Left forelimb (tissue), 1 donor: ENCODE results near the gene EVC2.
"Not testable (repeated sequence)": the region's sequence is repeated elsewhere in the genome, so short reads cannot be mapped to it uniquely, and the experiment has no call there.

ENCODE experiments used
- DNase-seq: peaks from one replicate; pipeline ENCODE4 v3.0.0-alpha.2; 2018; ENCODE audit warnings: low spot score

Gene EVC2

DNA sequence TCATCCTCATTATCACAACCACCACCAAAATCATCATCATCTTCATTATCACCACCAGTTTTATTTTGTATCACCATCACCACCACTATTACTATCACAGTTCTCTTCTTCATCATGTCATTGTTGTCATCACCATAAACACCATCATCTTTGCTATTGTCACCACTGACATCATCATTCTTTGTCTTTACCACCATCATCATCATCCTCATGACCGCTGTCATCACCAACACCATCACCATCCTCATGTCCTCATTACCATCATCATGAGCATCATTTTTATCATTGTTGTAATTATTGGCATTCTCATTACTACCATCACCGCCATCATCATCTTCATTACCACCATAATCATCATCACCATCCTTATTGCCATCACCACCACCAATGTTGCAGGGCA, 34.0 kb upstream of the EVC2 start:
- no peak for DNase-seq

DNA sequence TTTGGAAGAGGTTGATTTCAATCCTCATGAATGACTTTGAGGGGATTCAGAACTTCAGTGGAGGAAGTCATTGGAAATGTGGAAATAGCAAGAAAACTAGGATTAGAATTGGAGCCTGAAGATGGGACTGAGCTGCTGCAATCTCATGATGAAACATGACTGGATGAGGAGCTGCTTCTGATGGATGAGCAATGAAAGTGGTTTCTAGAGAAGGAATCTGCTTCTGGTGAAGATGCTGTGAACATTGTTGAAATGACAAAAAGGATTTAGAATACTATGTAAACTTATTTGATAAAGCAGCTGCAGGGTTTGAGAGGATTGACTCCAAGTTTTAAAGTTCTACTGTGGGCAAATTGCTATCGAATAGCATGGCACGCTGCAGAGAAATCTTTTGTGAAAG, 29.7 kb upstream of the EVC2 start:
- DNase-seq, result no peak

DNA sequence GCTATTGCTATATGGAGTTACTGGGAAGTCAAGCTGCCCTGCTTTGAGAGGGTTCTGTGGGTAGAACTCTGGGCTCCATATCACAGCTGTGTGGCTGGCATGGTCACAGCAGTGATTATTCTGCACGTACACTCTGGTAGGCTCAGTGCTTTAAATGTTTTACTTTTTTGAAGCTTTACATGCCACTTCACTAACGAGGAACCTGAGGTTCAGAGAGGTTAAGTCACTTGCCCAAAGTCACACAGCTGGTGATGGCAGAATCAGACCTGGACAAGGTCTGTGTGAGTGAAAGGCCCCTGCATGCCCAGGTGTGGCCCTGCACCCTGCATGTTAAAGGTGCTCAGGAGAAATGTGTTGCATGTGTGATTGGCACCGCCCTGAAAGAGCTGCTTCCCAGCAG, 27.1 kb upstream of the EVC2 start:
- DNase-seq, result peak; percentile 14

DNA sequence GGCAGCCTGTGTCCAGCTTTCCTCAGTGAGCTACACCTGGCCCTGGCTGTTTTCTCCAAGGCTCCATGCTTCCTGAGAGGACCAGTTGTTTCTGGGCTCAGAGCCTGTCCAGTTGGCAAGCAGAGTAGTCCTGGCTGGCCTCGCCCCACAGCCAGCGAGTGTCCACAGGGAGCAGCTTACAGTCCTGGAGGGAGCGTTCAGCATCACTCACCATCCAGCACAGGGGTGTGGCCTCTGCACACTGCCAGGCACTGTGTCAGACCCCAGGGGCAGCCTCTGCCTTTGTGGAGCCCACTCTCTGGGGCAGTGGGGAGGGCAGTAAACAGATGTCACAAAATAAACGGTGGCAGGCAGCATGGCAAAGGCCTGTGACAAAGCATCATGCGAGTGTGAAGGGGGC, 26.5 kb upstream of the EVC2 start:
- peak; percentile 60 for DNase-seq

DNA sequence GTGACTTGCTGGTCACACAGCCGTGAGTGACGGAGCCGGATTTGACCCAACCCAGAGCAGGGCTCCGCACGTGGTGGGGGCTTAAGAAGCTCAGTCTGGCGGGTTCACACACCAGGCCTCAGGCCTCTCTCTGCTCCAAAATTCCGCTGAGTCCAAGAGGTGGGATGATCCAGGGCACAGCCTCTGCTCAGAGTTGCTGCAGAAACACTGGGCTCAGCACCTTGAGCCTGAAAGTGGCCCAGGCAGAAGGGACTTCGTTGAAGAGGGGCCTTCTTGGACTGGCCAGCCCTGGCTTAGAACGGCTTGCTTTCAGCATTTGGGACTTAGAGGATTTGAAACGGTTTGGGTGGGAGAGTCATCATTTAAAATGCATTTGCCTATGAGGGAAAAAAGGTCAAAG, 23.8 kb upstream of the EVC2 start:
- no peak for DNase-seq

DNA sequence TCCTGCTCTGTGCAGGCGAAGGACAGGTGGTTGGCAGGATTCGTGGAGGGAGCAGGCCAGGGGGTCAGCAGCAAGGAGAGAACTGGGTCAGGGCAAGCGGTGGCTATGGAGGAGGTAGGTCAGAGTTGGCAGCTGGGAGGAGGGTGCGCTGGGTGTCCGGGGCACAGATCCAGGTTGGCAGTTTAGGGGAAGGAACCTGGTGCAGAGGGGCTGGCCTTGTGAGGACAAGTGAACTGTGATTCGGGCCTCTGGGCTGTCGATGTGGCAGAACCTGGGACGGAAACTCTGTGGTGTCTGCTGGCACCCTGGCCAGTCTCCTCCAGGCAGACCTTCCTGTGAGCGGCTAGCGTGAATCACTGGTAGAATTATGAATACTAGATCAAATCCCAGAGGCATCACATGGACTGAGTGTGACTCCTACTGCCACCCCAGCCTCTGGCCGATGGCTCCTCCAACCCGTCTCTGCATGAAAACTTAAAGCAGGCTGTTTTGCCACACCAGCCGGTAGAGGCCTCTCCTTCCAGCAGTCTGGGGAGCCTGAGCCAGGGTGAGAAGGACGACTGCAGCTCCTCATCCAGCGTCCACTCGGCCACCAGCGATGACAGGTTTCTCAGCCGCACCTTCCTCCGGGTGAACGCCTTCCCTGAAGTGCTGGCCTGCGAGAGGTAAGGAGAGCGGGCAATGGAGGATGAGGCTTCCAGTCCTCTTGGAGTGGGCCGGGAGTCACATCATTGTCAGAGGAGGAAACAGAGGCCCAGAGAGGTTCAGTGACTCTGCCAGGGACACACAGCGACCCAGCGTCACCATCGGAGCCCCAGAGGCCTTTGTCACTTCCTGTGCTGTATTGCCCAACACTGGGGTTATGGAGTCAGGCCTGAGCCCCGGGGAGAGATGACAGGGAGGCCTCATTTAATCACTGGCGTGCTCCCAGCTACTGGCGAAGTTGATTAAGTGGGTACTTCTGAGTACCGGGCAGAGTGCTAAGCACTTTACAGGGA, 22.9 kb upstream of the EVC2 start:
- DNase-seq, result no peak

DNA sequence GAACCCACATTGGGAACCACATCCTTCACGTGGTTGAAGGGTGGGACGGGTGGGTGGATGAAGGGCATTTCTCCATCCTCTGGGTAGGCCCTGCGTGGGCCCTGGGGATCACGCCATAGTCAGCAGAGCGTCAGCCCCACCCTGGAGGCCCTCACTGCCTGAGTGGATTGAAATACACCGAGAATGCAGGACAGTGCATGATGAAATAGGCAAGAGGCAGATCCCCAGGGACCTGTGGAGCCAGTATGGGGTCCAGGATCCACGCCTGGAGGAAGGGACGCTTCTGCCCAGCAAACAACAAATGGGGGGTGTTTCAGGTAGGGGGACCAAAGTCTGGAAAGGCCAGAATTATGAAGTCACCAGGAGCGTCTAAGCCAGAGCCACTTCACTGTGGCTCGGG, 22.1 kb upstream of the EVC2 start:
- DNase-seq, result no peak

DNA sequence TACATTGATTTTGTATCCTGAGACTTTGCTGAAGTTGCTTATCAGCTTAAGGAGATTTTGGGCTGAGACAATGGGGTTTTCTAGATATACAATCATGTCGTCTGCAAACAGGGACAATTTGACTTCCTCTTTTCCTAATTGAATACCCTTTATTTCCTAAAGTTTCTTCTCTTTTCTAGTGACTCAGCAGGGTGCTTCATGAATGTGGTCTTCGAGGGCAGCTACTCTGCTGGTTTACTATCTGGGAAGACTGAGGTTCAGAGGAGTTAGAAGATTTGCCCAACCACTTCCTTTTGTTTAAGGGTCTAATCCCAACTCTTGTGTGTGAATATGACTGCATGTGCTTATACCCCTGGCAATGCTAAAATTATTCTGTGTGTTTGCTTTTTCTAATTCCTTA, 20.1 kb upstream of the EVC2 start:
- not testable (repeated sequence) for DNase-seq

DNA sequence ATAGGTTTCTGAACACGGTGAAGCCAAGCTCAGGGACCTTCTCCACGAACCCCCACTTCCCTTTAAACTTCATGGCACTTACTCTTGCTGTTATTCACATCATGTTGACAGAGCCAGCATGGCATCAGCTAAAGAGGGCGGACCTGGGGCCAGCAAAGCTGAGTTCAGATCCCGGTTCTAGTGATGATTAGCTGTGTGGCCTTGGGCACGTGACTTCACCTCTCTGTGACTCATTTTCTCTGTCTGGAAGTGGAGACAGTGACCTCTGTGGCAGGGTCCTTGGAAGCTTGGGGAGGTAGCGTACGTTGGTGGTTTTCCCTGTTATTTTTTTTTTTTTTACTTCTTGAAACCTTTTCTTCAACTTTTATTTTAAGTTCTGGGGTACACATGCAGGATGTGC, 16.0 kb upstream of the EVC2 start:
- DNase-seq, result no peak

DNA sequence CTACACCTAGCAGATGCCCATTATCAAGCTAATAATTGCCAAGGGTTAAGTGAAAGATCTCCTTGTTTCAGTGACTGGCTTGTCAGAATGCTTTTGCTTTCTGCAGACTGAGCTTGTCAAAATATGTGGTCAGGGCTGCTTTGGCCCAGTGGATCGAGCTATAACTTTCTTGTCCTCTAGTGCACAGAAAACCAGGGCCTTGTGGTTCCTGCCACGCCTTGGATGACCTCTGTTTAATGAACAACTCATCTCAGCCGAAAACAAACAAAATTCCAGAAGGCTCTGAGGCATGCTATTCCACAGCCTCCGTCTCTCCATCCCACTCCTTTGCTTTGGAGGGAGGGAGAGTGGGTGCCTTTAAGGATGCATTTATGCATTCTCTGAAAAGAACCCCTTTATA, 14.0 kb upstream of the EVC2 start:
- no peak for DNase-seq

DNA sequence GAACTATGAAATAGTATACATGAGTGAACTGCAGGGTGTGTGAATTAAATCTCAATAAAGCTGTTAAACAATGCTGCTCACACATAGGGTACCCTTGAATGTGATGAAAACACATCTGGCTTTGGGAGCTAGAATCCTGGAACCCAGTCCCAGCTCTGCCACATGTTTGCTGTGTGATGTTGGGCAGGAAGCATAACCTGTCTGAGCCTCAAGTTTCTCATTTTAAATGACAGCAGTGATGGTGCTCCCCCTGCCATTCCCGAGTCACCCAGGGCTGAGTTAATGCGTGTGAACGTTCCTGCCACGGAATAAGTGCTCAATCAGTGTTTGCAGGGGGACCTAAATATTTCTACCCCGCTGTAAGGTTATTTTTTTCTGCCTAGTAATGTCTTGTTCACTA, 13.6 kb upstream of the EVC2 start:
- DNase-seq, result no peak

DNA sequence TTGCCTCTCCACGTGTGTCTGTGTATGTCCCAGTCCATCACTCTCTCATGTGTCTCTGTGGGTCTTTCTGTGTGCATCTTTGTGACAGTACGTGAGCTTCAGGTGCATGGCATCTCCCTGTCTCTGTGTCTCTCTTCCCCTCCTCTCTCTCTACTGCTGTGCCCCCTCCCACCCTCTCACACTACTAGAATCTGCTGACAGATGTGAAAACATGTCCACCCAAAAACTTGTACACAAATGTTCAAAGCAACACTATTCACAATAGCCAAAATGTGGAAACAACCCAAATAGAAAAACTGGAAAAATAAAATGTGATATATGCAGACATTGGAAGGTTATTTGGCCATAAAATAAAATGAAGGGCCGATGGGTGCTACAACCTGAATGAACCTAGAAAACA, 12.6 kb upstream of the EVC2 start:
- DNase-seq, result no peak

DNA sequence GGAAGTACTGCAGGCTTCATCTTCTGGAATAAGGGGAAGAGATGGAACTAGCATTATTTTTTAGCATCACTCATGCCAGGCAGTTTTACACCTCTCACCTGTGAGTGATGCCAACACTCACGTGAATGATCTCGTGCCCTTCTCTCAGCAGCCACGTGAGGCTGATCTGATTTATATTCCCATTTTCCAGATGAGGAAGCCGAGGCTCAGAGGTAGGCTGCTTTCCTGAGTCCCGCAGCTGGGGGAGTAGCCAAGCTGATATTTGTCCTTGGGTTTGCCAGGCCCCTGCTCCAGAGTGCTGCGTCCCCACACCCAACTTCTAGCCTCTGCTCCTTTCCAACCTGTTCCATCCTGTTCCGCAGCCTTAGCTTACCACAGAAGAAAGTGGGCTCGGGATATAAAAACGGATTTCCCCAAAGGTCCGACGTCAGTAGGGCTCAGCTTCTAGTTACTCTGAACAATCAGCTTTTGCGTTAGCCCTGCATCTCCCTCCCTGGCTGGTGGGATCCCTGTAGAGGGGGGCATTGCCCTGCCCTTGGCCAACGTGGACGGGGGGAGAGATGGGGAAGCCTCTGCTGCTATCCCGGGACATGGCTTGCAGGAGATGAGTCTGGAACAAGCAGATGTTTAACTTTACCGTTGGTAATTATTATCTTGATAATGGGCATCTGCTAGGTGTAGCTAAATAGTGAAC, 11.9 kb upstream of the EVC2 start:
- DNase-seq, result no peak

DNA sequence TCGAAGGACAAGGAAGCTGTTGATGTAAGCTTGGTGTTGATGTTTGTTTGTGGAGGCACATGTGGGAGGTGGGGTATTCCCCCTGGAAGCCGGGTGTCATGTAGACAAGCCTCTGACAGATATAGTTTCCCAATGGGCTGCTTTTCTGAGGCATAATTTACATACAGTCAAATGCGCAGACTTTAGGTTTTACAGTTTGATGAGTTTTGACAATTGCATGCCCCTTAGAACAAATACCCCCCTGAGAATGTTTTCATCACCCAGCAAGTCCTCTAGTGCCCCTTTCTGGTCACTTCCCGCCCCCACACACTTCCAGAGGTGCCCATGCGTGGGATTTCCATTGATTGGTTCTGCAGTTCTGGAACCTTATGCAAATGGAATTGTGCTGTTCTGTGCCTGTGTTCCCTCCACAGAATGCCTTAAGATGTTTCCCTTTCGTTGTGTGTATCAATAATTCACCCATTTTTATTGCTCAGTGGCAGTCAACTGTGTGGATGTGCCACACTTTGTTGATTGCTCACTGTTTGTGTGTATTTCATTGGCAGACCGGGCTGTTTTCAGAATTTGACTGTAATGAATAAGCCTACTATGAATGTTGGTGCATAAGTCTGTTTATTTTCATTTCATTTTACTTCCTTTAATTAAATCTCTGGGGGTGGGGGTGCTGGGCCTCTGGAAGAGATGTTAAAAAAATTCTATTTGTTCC, 11.1 kb upstream of the EVC2 start:
- DNase-seq, result no peak

DNA sequence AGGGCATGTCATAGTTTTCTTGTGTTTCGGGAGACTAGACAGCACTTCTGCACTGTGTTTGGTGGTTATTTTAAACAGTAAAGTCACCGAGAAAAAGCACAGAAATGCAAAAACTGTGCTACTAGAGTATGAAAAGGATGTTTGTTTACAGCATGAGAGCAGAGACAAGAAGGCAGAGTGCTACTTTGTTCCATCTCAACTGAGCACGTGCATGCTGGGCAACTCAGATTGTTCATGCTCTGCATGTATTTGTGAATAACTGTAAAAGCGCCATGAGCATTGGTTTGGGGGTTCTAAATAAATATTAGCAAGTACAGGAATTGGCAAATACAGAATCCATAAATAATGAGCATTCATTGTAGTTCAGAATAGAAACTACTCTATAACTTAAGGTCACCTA, 10.1 kb upstream of the EVC2 start:
- DNase-seq, result no peak

DNA sequence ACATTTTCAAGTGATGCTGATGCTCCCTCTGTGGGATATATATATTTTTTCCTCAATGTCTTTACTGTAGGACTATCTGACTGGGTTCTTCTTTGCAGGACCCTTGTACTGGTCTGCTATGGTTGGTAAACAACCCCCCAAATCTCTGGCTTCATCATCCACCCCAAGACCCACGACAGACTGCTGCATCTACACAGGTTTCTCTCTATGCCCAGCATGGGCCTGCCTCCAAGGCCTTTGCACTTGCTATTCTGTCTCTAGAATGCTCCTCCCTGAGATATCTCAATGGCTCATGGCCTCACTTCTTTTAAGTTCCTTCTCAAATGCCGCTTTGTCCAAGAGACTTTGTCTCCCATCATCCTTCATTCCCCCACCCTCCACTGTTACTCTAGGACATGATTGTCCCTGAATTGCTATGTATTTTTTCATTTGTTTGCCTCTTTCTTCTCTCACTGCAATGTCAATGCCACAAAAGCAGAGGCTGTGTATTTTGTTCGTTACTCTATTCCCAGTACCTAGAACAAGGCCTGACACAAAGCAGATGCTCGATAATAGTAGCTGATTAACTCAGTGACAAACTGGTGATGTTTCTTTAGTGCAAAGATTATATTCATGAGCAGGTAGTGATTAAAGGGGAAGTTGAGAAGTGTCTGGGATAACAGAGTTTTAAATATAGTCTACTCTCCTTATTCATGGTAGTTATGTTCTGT, 9.2 kb upstream of the EVC2 start:
- DNase-seq, result no peak

DNA sequence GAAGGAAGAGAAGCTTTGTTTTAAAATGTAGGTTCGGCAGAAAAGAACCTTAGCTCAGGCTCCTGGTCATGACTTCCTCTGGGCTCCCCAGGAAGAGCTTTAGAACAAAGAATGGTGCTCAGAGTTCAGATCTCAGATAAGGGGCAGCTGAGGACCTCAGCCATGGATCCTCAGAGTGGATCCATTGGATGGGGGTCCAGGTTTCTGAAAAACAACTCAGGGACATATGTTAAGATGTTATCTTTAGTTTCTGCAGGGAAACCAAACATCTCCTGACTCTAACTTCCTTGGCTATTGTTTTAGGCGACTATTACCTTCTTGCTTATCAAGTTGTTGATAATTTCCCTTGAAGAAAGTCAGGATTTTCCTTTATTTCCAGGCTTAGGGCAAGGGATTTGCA, 8.0 kb upstream of the EVC2 start:
- no peak for DNase-seq

DNA sequence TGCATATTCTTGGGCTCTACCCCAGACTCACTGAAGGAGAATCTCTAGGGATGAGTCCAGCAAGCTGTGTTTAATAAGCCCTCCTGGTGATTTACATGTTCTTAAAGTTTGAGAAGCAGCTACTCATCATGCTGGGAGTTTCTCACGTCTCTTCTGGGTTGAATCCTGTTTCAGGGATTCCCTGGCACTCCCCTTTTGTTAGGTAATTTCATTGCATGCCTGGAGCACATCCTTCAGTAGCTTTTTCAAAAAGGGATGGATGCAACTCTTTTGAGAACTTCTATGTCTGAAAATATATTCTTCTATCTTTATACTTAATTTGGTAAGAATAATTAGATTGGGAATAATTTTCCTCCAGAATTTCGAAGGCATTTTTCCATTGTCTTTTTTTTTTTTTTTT, 7.0 kb upstream of the EVC2 start:
- DNase-seq, result peak; percentile 9

DNA sequence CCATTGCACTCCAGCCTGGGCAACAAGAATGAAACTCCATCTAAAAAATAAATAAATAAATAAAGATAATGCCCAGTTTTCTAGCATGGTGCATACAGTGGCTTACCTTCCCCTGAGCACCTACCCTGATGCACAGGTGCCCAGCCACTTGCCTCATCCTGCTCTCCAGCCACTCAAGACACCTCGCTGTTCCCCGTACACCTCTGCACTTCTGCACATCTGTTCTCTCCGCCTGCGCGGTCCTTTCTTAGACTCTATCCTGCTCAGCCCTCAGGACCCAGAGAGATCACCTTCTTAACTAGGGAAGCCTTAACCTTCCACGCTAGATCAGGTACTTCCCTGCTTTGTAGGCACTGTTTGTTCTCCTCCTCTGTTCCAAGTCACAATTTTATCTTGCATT, 5.5 kb upstream of the EVC2 start:
- peak; percentile 42 for DNase-seq

DNA sequence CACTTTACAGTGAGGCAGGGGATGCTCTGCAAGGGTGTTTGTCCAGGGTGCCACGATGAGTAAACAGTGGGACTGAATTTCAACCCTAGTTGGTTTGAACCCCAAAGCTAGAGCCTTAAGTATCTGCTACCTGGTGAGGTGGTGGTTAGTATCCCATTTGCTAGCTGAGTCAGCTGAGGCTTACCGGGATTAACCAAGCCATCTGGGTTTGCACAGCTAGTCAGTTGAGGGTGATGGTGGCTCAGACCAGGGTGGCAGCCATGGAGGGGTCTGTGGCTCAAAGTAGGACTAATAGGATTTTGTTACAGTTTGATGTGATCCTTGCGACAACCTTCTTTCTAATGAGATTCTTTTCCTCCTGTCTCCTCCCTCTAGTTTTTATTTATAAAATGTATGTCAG, 4.6 kb upstream of the EVC2 start:
- DNase-seq, result peak; percentile 12

DNA sequence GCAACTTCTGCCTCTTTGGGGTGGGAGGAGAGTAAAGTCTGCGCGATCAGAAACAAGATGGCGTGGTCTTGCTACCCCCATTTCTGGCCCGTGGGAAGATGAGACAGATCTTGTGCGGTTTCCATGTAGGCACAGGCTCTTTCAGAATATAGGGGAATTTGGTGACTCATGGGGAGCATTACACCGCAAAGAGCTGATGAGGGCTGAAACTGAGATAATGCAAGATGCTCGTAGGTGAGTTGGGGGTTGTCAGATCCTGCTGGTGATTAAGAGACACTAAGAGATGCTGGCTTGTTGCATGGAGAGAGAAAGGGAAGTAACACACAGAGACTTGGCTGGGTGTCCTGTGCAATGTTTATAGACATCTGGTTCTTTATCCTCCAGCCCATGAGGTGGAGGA, 4.2 kb upstream of the EVC2 start:
- peak; percentile 25 for DNase-seq

DNA sequence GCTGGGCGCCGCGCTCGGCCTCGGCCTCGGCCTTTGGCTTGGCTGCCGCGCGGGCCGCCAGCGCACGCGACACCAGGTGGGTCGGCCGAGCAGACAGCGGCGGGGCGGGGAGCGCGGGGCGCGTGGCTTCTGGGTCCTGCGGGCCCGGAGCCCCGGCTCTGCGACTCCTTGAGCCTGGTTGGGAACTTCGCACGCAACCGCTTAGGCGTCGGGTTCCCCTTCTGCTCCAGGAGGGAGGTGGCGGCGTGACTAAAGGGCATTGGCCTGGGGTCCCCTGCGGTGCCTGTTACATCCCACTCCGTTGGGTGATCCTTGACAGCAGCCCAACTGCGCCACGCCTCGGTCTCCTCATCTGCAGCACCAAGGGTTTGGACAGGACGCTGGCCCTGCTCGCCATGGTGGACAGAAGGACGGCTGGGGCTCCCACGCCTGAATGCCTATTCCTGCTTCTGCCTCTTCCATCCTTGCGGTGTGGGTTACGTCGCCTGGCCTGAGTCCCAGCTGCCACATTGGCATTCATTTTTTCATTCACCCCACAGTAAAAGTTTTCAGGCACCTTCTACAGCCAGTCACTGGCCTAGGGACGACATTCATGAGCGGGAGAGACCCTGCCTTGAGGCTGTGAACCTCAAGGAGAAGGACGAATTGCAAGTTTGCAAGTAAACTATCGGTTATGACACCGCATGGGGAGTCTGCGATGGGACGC, 3.3 kb upstream of the EVC2 start:
- DNase-seq, result peak; percentile 71
